Brain pericyte (primary cell): Measurements from ENCODE around the gene TTC21B.
"Not testable (repeated sequence)": the region's sequence is repeated elsewhere in the genome, so short reads cannot be mapped to it uniquely, and the experiment has no call there.

Experiments
- DNase-seq: peaks from one replicate; pipeline ENCODE4 v3.0.0-alpha.2; 2012; ENCODE audit warnings: low read depth, low spot score

Gene TTC21B

DNA sequence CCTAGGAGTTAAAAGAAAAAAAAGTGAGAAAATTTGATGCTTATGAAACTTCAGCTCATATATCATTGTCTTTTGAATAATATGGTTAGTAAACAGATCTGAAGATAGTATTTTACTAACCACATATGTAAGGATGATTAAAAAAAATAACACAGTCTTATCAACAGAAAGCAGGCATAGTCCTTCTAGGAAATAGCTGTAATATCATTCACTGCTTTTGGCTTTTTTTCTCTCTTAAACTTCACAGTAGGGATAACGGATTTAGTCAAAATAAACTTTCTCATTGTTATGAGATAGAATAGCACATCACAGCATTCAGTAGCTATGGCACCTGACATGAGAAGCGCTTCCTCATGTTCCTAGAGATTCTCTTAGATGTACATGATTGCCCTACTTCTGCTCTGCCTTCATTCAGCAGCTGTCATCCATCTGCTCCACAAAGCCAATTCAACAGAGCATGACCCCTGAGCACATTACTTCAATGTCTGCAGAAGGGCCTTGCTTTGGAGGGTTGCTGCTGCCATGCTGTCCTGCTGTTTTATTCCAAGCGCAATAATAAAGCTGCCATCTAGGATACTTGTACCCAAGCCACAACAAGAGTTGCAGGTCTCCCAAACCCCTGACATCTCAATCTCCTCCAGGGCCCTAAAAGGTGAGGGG is 67.0 kb downstream of the TTC21B start:
- no peak for DNase-seq

DNA sequence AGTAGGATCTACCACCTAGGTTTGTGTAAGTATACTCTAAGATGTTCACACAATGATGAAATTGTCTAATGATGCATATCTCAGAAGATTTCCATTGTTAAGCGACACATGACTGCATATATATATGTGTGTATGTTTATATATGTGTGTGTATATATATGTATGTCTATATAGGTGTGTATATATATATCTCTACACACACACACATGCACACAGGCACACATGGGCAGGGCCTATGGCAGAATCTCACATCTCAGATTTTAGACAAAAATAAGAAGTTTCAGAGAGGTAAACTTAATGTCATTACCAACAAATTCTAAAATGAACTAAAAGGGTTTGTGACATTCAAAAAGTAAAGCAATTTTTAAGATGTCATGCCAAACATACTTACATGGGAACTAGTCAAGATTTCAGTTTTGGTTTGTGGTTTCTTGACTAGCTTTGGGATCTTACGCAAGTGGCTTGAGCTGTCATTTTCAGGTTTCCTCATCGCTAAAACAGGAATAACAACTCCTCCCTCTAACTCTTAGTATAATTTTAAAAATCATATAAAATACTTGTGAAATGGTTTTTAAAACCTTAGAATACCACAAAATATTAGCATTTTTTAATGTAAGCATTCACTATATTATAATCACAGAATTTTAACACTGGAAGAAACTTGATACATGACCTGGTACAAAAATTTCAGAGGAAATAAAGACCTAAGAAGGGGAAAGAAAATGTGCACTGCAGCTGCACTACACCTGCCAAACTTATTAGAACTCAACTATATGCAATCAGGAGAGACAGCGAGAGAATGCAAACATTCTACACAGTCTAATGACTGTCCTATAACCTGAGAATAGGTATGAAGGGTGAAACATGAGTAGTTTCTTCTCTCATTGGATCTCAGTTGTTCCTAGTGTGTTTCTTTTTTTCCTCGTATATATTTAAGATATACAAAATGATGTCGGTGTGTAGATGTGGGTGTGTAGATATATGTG is 75.7 kb downstream of the TTC21B start:
- no peak for DNase-seq

DNA sequence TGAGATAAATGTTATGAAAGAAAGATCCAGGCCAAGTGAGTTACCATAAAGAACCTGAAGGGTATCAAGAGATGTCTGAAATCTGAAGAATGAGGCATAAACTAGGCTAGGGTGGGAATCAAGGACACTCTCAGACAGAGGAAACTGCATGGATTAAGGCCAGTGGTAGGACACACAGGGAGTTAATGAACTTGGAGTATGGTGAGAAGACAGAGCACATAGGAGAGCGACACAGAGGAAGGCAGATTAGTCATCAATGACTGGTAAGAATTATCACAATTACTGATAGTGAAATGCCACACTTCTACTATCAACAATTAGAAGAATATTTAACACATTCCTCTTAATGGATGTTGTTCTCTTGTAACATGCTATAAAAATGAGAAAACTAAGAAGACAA is 76.9 kb downstream of the TTC21B start:
- DNase-seq = no peak

DNA sequence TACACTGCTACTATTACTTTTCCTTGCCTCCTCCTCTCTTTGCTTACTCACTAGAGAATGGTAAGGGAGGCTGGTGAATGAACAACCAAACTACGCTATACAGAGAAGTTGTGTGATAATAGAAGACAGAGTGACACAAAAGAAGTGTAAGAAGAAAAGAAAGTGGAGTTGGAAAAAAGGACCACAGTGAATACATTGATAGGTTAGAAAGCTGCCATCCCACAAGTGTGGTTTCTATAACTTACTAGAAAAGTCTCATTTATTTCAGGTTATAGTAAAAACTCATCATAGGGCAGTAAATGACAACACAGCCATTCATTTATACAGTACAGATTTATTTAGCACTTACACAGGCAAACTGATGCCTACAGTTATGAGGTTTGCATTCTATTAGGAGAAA is 77.3 kb downstream of the TTC21B start:
- no peak for DNase-seq

DNA sequence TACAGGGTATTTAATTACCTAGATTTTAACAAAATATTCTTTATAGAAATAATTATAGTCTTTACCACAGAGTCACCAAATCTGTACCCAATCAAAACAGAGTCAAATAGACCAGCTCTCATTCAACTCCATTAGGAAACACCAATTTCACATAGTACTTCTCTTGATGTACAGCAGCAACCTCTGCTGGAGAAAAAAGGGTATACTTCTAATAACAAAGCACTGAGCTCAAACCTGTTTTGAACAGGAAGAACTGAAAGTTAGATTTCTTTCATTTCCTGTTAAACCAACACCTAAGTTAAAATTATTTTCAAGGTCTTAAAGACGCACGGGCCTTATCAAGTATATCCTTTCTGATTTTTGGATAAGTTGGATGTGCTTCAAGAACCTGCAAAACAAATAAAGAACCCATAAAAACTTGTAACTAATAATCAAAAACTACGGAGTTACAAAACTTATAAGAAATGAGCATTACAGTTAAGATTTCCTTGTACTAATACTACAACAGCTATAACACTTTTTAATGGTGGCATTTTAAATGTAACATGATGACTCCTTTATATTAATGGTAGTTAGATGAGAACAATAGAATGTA is 79.0 kb downstream of the TTC21B start:
- DNase-seq = peak; percentile 22

DNA sequence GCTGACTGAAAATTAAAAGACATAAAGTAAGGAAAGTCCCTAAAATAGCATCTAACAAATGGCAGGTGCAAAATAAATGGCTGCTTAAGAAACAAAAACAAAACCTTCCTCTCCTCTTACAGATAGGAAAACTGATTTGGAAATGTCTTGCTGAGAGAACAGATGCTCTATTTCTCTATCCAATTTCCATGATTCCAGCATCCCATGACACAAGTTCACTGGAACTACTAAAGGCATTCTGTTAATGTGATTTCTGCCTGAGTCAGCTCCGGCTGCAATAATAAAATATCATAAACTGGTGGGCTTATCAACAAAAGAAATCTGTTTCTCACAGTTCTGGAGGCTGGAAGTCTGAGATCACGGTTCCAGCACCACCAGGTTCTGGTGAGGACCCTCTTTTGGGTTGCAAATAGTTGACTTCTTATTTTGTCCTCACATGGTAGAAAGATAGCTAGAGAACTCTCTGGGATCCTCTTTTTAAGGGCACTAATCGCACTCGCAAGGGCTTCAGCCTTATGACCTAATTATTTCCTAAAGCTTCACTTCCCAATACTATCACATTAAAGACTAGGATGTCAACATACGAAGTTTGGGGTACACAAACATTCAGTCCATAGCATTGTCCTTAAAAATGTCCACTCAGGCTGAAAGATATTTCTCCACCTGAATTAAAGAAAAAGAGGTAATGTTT is 81.3 kb downstream of the TTC21B start:
- no peak for DNase-seq

DNA sequence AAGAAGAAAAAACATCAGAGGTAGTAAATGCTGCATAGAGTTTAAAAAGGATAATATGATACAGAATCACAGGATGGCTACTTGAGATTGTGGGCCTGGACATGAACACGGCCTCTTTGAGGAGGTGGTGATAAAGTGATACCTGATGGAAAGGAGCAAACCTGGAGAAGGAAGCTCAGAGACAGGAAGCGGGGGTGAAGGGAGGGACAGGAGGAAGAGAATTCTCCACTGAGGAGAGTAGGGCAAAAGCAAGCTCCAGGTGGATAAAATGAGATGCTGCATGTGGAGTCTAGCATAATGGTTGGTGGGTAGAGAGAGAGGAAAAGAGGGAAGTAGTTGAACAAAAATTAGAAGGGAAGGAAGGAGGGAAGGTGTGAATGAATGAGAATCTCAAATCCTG is 82.6 kb downstream of the TTC21B start:
- DNase-seq = no peak

DNA sequence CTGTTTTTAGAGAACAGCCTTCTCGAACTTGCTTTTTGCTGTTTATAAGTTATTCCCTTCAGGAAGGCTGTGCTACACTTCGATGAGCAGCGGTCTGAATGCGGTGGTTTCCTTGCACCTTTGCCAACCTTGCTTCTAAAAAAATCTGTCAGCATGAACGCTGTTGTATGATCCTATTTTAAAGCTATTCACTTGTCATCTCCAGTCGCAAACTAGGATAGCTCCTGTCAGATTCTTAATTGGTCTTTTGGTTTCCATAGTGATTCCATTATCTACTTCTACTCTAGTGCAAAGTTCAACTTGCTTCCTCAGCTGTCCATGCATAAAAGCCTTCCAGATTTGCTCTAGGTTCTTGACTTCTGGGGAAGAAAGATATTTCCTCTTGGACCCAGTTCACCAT is 83.2 kb downstream of the TTC21B start:
- DNase-seq = no peak

DNA sequence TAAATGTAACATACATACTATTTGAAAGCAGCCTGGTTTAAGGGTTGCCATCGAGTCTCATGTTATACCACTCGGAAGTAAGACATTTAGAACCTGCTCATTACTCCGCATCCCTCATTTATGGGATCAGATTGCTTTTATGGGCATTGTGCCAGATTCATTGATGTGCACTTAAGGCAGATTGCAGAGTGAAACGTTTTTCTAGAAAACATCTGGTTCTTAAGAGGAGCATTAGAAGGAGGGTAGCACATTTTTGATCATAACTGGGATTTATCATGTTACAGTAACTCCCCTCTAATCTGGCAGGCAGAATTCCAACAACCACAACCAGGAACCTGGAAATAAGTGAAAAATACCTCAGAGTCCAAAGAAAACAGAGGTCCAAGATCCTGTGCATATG is 85.4 kb downstream of the TTC21B start:
- peak; percentile 13 for DNase-seq

DNA sequence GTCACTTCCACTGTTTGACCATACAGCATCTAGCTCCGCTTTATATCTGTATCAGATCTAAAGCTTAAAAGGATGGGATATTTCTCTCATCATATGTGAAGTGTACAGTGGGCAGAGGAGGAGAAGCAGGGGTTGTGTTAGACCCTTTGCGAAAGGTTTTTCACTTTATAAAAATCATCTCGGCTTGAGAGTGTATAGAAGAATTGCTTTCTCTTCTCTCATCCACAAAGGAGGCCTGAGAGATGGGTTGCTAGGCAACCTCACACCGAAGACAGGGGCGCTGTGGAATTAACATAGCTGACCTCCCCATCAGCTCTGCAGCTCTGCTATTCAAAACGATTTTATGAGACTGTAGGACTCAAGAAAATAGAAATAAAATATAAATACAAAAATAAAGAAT is 89.3 kb downstream of the TTC21B start:
- DNase-seq = no peak

DNA sequence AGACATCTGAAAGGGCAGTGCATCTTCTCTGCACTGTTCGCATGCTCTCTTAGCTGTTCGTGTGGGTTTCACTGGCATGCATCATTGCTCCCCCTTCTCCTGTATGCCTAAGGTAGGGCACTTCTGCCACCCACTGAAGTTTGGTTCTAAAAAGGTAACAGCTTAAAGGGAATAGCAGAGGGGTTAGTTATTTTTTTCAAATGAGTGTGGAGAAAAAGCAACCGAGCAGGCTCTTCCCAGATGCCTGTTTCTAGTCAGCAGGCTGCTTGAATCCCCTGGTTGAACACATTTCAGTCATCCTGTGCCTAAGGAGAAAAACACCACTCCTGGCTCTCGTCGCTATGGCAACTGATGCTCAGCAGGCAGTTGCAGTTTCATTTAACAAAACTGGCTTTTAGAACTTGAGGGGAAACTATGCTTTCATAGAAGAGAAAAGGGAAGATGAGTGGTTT is 89.7 kb downstream of the TTC21B start:
- no peak for DNase-seq

DNA sequence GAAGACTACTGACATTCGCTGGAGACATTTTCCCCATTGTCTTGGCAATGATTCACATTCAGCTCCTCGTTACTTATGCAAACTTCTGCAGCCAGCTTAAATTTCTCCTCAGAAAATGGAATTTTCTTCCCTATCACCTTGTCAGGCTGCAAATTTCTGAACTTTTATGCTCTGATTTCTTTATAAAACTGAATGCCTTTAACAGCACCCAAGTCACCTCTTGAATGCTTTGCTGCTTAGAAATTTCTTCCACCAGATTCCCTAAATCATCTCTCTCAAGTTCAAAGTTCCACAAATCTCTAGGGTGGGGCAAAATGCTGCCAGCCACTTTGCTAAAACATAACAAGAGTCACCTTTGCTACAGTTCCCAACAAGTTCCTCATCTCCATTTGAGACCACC is 92.5 kb downstream of the TTC21B start:
- DNase-seq = not testable (repeated sequence)

DNA sequence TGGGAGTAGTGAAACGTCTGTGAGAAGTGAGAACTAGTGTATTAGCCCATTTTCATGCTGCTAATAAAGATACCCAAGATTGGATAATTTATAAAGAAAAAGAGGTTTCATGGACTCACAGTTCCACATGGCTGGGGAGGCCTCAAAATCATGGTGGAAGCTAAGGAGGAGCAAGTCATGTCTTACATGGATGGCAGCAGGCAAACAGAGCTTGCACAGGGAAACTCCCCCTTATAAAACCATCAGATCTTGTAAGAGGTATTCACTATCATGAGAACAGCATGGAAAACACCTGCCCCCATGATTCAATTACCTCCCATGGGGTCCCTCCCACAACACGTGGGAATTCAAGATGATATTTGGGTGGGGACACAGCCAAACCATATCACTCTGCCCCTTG is 93.9 kb downstream of the TTC21B start:
- DNase-seq = not testable (repeated sequence)

DNA sequence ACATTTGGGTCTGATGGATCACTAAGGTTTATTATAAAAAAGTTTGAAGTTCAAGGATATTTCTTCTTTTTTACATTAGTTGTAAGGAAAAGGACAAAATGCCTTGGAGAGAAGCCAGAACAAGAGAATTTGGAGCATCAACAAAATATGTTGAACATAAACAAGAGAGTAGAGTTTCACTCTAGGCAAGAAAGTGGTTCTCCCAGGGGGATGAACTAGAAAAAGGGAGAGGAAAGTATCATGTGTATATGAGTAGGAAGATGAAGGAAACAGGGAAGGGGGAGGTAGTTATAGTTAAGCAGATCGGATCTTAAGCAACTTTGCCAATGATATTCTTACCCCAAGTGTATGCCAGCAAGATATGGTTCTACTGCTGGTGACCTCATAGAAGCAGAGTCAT is 95.7 kb downstream of the TTC21B start:
- DNase-seq = peak; percentile 47

DNA sequence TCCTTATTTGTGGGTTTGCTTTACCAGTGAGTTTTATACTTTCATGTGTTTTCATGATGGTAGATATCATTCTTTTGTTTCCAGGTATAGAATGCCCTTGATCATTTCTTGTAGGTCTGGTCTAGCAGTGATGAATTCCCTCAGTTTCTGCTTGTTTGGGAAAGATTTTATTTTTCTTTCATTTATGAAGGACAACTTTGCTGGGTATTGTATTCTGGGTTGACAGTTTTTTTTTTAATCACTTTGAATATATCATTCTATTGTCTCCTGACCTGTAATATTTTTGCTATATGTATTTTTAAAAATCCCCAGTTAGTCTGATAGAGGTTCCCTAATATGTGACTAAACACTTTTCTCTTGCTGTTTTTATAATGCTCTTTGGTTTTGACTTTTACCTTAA is 101.2 kb downstream of the TTC21B start:
- no peak for DNase-seq

DNA sequence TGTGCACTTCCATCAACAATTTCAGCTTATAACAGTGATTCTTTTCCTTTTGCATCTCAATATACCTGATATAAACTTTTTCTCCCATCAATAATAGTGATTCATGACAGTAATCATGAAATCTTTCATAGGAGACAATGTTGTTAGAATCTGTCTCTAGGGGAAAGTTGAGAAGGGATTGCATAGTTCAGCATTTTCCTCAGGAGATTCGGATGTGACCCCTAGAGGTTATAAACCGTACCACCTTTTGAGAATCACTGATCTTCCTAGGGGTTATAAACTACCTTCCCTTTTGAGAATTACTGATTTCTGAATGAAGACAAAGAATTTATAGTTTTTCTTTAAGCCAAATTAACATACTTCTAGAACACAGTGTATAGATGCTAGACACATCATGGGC is 106.6 kb downstream of the TTC21B start:
- no peak for DNase-seq

DNA sequence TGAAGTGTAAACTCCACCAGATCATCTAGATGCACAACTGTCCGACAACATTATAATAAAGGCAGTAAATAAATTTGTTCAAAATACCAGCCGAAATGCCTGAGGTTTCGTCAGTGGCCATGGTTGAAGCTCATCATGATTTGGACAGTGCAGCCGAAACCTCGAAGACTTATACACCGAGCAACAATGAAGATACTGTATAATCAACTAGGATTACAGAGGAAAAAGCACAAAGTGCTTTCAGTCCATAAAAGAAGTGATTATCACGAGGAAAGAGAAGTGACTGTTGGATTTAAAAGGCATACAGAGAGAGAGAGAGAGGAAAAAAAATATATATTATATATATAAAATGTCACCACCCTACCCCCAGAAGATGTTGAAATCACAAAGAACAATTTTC is 107.5 kb downstream of the TTC21B start:
- DNase-seq = no peak

DNA sequence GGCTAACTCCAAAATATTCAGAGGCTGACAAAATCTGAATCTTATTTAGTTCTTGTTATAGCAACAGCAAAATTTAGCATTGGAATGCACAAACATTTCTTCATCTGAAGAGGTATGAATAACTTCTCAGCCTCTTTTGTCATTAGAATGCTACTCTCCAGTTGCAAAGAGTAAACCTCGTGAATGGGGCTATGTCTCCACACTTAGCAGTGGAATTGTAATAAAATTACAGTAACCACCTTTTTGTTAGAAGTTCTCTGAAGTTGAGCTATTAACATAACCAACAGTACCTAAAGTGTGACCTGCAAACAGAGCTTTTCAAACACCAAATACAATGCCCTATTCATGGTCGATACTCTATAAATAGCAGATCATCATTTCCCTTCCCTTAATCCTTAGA is 109.4 kb downstream of the TTC21B start:
- no peak for DNase-seq

DNA sequence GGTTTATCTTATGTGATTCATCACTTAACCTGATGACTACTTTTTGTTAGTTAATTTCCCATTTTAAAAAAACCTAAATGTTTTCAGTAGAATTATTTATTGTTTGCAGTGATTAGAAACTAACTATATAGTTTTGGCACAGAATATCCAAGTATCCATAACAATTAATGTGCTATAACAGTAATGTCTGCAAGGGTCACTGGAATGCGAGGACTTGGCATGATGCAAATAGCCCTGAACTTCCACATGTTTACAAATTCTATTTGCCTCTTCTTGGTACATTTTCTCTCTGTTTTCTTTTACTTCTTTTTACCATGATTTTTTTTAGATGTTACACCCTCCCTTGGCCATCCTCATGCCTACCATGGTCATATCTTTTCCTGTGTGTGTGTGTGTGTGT is 110.2 kb downstream of the TTC21B start:
- no peak for DNase-seq

DNA sequence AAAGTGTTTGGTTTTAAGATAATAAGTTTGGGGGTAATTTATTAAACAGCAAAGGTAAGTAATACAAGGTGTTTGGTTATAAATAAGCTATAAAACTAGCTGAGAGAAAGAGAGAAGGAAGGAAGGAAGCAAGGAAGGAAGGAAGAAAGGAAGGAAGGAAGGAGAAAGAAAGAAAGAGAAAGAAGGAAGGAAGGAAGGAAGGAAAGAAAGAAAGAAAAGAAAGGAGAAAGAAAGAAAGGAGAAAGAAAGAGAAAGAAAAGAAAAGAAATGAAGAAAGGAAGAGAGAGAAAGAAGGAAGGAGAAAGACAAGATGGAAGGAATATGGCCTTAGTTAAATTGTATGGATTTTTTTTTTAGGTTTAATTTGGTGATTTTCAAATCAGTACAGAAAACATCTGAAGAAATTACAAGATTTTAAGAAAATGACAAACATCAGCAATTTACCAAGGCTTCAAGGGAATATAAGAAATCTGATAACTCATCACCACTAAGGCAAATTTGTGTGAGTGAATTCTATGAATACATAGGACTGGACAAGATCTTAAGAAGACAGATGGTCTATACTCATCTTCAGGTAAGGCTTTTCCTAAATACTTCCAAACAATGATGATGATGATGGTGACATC is 113.1 kb downstream of the TTC21B start:
- no peak for DNase-seq

DNA sequence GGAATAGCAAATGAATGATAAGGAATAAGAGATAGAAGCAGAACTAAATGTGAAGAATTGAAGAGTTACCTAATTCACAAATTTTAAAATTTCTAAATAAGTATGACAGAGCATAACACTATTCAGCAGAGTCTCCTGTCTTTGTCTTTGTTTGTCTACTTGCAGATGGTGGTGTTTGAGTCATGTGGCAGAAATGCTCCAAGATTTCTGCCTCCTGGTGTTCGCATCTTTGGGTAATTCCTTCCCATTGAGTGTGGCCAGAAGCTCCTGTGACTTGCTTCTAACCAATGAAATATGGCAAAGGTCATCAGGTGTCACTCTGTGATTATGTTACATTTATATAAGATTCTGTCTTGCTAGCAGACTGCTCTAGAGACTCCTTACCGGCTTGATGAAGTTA is 114.0 kb downstream of the TTC21B start:
- no peak for DNase-seq

DNA sequence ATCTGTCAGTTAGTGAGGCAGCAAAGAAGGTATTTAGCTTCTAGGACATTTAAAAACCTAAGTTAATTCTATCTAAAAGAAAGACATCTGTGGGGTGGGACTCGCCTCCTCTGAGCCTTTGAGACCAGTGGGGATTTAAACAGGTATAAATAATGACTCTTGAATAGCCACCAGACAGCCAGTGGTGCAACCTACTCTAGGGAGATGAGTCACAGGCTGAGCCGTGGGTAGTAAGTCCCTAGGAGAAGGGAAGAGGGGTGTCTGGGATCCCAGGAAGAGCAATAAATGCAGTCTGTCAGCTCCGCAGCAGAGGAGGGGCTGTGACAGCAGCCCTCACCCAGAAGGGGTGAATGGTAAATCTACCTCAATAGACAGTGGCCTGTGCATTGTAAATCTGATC is 116.5 kb downstream of the TTC21B start:
- no peak for DNase-seq
